Chondrocyte (in vitro differentiated cells): Measurements from ENCODE around the gene NHLRC4. TPM values are rescaled to one million over a fixed set of nuclear protein-coding genes. Genes with fewer than 3 reads are reported as not detected.

Experiments used
- DNase-seq: peaks from one replicate; pipeline ENCODE4 v3.0.0; 2021; ENCODE audit warnings: mixed read lengths, low spot score
- H3K27ac Mint-ChIP-seq: one replicate; pipeline ENCODE4 v1.8.0; 2021; ENCODE audit warnings: mild to moderate bottlenecking, moderate library complexity, mixed read lengths; ENCODE audit not compliant: unreplicated experiment
- H3K27me3 Mint-ChIP-seq: 2 replicates; pipeline ENCODE4 v1.8.0; 2021; ENCODE audit warnings: low read depth, mixed read lengths
- H3K36me3 Mint-ChIP-seq: 2 replicates; pipeline ENCODE4 v1.8.0; 2021; ENCODE audit warnings: low read depth, mixed read lengths
- H3K4me1 Mint-ChIP-seq: 2 replicates; pipeline ENCODE4 v1.8.0; 2021; ENCODE audit warnings: low read depth, mild to moderate bottlenecking, mixed read lengths
- H3K4me3 Mint-ChIP-seq: one replicate; pipeline ENCODE4 v1.8.0; 2021; ENCODE audit warnings: mild to moderate bottlenecking, moderate library complexity, mixed read lengths; ENCODE audit not compliant: unreplicated experiment
- H3K9me3 Mint-ChIP-seq: 2 replicates; pipeline ENCODE4 v1.8.0; 2021; ENCODE audit warnings: low read depth, mixed read lengths
- microRNA-seq: library from miRNA; unstranded; fragments of <30 nt; microRNA quantifications from one replicate; pipeline ENCODE4 v1.2.0, GENCODE V29; 2020; ENCODE audit warnings: borderline number of aligned reads
- total RNA-seq: library from RNA; stranded (reverse); gene quantifications from 3 replicates; pipeline ENCODE4 v1.2.1, GENCODE V29; 2021
- TF ChIP-seq, protein P1 (sequence below): fragments of 200-600 bp; sonication (generic); IDR thresholded peaks from 2 replicates; pipeline ENCODE4 v1.5.0; 2021; ENCODE audit warnings: antibody characterized with exemption, mild to moderate bottlenecking, moderate library complexity

NHLRC4 gene
- total RNA-seq, 1 donor from 2014 or later, result not detected

DNA sequence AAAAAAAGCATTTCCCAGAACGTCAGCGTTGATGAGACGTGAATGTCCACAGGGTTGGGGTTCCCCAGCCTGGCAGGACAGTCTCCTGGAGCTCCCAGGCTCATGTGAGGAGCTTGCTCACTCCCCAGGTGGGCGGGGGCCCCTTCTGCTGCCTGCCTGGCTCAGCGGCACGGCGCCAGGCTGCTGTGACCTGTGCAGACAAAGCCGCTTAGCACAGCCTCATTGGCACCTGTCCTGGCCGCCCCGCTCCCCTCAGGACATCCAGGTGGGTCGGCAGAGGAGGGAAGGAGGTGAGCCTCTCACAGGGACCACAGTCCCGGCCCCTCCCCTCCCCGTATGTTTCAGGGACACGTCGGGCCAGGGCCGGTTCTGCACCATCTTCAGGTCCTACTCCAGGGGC, 51.0 kb downstream of the NHLRC4 start:
- no peaks in the 10 kb centered on the region for H3K9me3 Mint-ChIP-seq
- no peak overlapping the region for H3K4me3 Mint-ChIP-seq
- DNase-seq, result peak; percentile 90
- H3K4me1 Mint-ChIP-seq, result peaks cover 12% of the 10 kb centered on the region
- H3K27me3 Mint-ChIP-seq, result no peaks in the 10 kb centered on the region
- no peak overlapping the region for H3K27ac Mint-ChIP-seq
- TF ChIP-seq, protein P1, sequence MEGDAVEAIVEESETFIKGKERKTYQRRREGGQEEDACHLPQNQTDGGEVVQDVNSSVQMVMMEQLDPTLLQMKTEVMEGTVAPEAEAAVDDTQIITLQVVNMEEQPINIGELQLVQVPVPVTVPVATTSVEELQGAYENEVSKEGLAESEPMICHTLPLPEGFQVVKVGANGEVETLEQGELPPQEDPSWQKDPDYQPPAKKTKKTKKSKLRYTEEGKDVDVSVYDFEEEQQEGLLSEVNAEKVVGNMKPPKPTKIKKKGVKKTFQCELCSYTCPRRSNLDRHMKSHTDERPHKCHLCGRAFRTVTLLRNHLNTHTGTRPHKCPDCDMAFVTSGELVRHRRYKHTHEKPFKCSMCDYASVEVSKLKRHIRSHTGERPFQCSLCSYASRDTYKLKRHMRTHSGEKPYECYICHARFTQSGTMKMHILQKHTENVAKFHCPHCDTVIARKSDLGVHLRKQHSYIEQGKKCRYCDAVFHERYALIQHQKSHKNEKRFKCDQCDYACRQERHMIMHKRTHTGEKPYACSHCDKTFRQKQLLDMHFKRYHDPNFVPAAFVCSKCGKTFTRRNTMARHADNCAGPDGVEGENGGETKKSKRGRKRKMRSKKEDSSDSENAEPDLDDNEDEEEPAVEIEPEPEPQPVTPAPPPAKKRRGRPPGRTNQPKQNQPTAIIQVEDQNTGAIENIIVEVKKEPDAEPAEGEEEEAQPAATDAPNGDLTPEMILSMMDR, result no peak
- no peaks in the 10 kb centered on the region for H3K36me3 Mint-ChIP-seq

Small RNA genes within 50 kb of the gene (microRNA-seq; reads per million reads assigned to microRNA genes)
- gene MIR3176, result 3.9 reads per million
- gene MIR5587, result not detected

Other genes with a start within 250 kb of the NHLRC4 start
- gene AXIN1, start 214.3 kb upstream of the NHLRC4 start, total RNA-seq, result 19.8 to 27.2 TPM (median 26.9 TPM) in 3 replicates
- 53.4 to 57.7 TPM (median 54.7 TPM) in 3 replicates for gene MRPL28, start 196.5 kb upstream of the NHLRC4 start, total RNA-seq
- gene PGAP6, start 185.0 kb upstream of the NHLRC4 start, total RNA-seq, result 49.5 to 61.2 TPM (median 59.7 TPM) in 3 replicates
- gene NME4, start 169.8 kb upstream of the NHLRC4 start, total RNA-seq, result 176 to 246 TPM (median 231 TPM) in 3 replicates
- 21.8 to 25.1 TPM (median 22.2 TPM) in 3 replicates for gene DECR2, start 165.1 kb upstream of the NHLRC4 start, total RNA-seq
- 41.9 to 52.4 TPM (median 45.1 TPM) in 3 replicates for gene RAB11FIP3, start 141.4 kb upstream of the NHLRC4 start, total RNA-seq
- gene CAPN15, start 39.3 kb upstream of the NHLRC4 start, total RNA-seq, result 28.8 to 32.0 TPM (median 29.7 TPM) in 3 replicates
- not detected in 3 replicates for gene PRR35, start 6.6 kb upstream of the NHLRC4 start, total RNA-seq
- gene PIGQ, start 3.0 kb downstream of the NHLRC4 start, total RNA-seq, result 34.1 to 57.1 TPM (median 37.3 TPM) in 3 replicates
- 15.2 to 19.6 TPM (median 19.6 TPM) in 3 replicates for gene RAB40C, start 23.1 kb downstream of the NHLRC4 start, total RNA-seq
- 0.36 to 0.56 TPM (median 0.47 TPM) in 3 replicates for gene WFIKKN1, start 64.0 kb downstream of the NHLRC4 start, total RNA-seq
- 58.9 to 68.5 TPM (median 68.1 TPM) in 3 replicates for gene METTL26, start 69.3 kb downstream of the NHLRC4 start, total RNA-seq
- 10.4 to 16.9 TPM (median 15.3 TPM) in 3 replicates for gene MCRIP2, start 74.8 kb downstream of the NHLRC4 start, total RNA-seq
- gene WDR90, start 82.4 kb downstream of the NHLRC4 start, total RNA-seq, result 17.0 to 36.6 TPM (median 19.2 TPM) in 3 replicates
- gene RHOT2, start 101.1 kb downstream of the NHLRC4 start, total RNA-seq, result 101 to 109 TPM (median 106 TPM) in 3 replicates
- gene RHBDL1, start 108.7 kb downstream of the NHLRC4 start, total RNA-seq, result 1.9 to 3.5 TPM (median 3.0 TPM) in 3 replicates
- gene STUB1, start 113.4 kb downstream of the NHLRC4 start, total RNA-seq, result 89.7 to 139 TPM (median 96.1 TPM) in 3 replicates
- gene JMJD8, start 117.3 kb downstream of the NHLRC4 start, total RNA-seq, result 38.8 to 56.5 TPM (median 39.2 TPM) in 3 replicates
- 12.6 to 17.7 TPM (median 13.7 TPM) in 3 replicates for gene WDR24, start 123.4 kb downstream of the NHLRC4 start, total RNA-seq
- 0.53 to 0.87 TPM (median 0.82 TPM) in 3 replicates for gene FBXL16, start 138.8 kb downstream of the NHLRC4 start, total RNA-seq
- gene METRN, start 148.1 kb downstream of the NHLRC4 start, total RNA-seq, result 50.7 to 62.3 TPM (median 58.5 TPM) in 3 replicates
- 31.6 to 42.4 TPM (median 38.2 TPM) in 3 replicates for gene ANTKMT, start 154.1 kb downstream of the NHLRC4 start, total RNA-seq
- gene CCDC78, start 159.4 kb downstream of the NHLRC4 start, total RNA-seq, result 1.8 to 3.9 TPM (median 2.5 TPM) in 3 replicates
- gene HAGHL, start 160.1 kb downstream of the NHLRC4 start, total RNA-seq, result 7.9 to 20.6 TPM (median 15.0 TPM) in 3 replicates
- 20.5 to 26.6 TPM (median 22.1 TPM) in 3 replicates for gene CIAO3, start 174.0 kb downstream of the NHLRC4 start, total RNA-seq
- gene MSLN, start 193.7 kb downstream of the NHLRC4 start, total RNA-seq, result 0.41 TPM in 1 of 3 replicates, not detected in the others
- gene RPUSD1, start 221.4 kb downstream of the NHLRC4 start, total RNA-seq, result 17.6 to 21.6 TPM (median 19.6 TPM) in 3 replicates
- 12.8 to 35.9 TPM (median 13.3 TPM) in 3 replicates for gene CHTF18, start 221.6 kb downstream of the NHLRC4 start, total RNA-seq
- not detected in 3 replicates for gene GNG13, start 233.7 kb downstream of the NHLRC4 start, total RNA-seq